Raji (cell line): ENCODE measurements around the gene SIKE1.

ENCODE experiments used
- POLR2A ChIP-seq: IDR thresholded peaks from 2 replicates; pipeline ENCODE4 v1.6.1; 2011; ENCODE audit warnings: low read depth, low read length, control low read depth; ENCODE audit not compliant: insufficient read depth

Gene SIKE1

DNA sequence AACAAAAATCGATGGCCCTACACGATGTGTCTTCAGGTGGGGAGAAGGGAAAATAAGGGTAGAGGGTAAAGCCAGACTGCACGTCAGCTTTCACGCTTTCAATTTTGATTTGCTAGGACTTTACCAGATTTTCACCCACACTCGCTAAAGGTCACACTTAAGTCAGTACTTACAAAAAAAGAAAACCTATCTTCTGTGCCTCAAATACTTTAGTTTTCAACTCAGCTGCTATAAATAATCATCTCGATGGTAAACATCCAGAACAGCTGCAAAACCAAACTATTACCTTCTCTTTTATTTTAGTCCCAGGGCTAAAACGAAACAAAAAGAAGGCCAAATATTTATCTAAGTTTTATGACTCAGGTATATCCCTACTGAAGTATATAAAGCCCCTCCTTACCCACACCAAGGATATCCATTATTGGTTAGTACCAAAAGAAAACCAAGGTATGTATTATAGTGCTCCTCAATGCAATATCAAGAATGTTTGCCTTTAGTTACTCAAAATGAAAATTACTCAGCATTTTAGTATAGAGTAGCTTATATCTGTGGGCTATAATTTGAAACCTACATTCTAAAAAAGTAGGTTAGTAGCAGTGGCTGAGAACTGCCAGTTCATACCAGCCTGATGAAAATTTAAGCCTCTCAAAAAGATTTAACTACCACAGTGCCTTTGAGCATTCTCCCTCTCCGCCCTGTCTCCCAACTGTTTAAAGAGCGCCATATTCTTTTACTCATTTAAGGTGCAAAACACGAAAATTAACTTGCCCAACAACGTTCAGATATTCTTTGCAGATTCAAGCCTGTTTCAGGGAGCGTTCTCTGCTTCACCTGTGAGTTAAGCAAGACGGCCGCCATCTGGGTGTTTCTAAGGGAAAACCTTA, 24.2 kb downstream of the SIKE1 start:
- no peak for TF ChIP-seq POLR2A

DNA sequence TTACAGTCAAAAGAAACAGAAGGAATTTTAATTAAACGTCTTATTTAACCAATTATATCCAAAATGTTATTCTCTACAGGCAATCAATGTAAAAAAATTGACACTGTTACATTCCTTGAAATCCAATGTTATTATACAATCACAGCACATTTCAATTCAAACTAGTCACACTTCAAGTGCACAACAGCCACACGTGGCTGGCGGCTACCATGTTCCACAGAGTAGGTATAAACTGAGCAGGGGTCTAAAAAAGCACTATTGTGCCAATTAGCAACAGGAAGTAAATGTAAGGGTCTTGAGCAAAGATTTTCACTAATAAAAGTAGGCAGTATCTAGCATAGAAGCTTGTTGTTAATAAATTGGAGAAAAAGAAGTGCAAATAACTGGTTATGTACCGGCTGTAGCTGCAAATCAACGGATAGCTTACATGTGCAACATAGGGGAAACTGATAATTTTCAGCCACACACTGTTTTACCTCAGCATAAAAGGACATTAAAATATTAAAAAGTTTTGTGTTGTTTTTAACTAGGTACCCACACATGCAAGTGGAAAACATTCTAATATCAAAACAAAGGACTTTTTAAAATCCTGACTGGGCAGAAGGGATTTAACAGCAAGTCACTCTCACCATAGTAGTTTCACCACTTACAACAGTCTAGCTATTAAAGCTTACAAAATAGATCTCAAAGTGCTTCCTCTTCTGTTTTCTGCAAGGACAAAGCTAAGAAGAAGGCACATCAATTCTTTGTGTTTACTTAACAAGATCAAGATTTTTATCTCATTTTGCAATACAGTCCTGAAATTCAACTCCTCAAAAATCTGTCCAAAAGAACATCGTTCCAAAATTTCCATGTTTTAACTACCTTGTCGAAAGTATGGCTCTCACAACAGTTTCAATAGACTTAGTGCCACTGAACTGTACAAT, 25.2 kb downstream of the SIKE1 start:
- TF ChIP-seq POLR2A = no peak

DNA sequence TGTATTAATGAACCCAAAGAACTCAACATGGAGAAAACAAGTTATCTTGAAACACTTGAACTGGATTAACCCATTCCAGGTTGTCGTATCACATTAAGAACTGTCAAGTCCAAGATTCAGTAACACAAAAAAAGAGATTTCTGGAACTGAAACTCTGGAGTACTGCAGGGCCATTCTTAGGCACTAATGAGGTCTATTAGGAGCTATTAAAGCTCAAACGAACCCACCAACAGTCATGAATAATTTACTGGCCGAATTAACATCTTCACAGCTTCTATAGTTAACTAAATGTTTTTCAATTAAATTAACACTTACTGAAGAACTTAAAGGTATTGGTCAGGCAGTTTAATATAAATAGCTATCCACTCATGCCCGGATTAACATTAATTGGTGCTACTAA, 27.3 kb downstream of the SIKE1 start:
- no peak for TF ChIP-seq POLR2A

- TF ChIP-seq POLR2A = no peak
Observed at GRCh38 chr1:114750780-114751179, 29.7 kb downstream of the SIKE1 start.

DNA sequence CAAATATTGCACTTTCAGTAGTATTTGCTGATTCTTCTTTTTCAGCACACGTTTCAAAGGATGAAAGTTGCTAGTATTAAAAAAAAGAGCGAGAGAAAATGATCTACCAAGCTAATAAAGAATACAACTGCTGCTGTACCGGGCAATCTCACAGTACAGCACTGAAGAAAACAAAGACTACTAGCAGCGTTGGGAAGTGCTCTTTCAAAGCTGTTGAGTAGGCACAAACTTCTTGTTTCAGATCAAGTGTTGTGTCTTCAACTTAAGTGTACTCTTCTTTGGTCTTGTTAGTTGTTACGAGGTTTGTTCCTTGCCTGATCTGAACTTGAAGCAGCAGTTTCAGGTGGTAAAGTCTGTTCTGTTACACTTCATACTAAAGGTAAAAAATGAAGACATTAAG, 30.6 kb downstream of the SIKE1 start:
- TF ChIP-seq POLR2A = no peak

DNA sequence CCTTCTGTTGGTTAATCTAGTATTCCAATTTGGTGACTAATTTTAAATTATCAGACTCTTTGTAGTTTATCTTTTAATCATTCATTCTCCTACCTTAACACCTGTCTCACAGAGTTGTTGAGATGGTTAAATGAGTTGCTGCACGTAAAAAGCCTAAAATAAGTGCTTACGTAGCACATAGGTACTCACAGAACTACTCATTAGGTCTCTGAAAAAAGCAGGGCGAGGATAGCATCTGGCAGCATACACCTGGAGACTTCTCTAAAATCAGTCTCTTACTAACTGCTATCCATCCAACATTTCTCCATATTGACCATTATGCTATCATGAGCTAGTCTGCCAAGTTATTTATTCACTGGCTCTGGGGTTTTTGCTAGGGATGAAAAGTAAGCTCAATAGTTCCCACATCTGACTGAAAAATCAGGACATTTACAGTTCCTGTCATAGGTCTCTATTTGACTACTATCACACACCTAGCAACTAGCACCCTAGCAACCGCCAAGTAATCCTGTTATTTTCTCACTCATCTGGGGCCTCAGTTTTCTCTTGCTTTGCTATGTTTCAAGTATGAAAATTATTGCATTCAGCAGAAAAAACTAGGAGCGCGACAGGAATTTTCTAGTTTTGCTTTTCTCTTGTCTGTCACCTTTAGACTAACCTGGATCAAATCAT, 33.9 kb downstream of the SIKE1 start:
- TF ChIP-seq POLR2A = no peak

DNA sequence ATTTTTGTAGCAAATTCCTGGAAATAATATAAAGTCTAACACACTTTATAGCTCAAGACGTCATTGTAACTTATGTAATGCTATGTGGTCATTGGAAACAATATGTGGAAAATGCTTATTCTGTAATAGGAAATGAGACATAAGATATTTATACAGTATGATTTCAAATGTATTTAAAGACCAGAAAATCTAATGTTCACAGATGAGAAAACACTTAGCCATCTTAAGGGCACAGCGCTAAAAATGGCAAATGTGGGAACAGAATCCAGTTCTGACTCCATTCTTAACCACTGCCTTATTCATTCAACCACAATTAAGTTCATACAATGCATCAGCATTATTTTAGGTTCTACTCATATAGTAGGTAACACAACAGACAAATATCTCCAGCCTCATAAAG, 35.2 kb downstream of the SIKE1 start:
- TF ChIP-seq POLR2A = no peak

GRCh38 chr1:114741963-114742746, 38.3 kb downstream of the SIKE1 start:
- no peak for TF ChIP-seq POLR2A

- TF ChIP-seq POLR2A = no peak
Observed at GRCh38 chr1:114740331-114740730, 40.2 kb downstream of the SIKE1 start.

DNA sequence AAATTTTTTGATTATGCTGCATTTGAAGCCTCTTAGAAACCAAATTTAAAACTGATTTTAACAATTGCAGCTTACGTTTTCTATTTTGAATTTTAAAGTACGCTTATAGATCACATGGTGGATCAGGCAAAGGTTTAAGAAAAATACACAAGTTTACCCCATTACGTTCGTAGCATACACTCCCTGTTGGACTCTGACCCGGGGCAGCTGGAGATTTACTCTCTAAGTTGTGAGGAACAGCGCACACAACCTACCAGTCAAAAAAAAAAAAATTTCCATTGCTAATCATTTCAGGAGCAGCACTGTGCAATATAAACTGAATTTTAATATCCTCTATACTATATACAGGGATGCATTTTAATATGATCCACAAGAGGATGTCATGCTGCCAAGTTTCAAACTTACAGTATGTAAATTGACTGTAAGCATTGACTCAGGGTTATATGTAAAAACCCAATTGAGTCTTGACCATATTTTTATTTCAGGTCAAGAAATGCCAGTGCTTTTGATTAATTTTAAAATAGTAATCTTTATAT, 43.1 kb downstream of the SIKE1 start:
- TF ChIP-seq POLR2A = no peak

GRCh38 chr1:114735479-114735878, 45.0 kb downstream of the SIKE1 start:
- no peak for TF ChIP-seq POLR2A

GRCh38 chr1:114729782-114730181, 50.7 kb downstream of the SIKE1 start:
- TF ChIP-seq POLR2A = no peak

- TF ChIP-seq POLR2A = no peak
Observed at GRCh38 chr1:114728553-114728952, 51.9 kb downstream of the SIKE1 start.

DNA sequence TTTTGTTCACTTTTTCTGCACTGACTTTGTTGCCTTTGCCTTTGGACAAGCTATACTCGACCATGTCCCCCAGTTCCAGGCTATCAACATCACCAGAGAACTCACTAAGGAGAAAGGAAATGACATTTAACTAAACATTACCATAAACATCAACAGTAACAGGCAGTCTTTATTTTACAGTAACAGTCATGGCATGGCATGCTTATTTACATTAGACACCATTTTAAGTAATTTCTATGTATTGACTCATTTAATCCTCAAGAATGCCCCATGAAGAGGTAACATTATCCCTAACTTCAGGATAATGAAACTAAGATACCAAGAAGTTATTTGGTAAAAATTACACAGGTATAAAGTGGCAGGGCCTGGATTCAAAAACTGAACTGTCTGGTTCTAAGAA, 55.3 kb downstream of the SIKE1 start:
- no peak for TF ChIP-seq POLR2A
